C1 segment of cervical spinal cord (tissue), 14 donors: ENCODE measurements around the gene CCDC85C.

Source experiments
- DNase-seq, 14 donors: peaks; one replicate each; lab custom pipeline; 2025; lab: John Stamatoyannopoulos, UW

Gene CCDC85C

GRCh38 chr14:99541677-99542470 is 62.1 kb downstream of the CCDC85C start:
- no peak for DNase-seq

- DNase-seq = no peak
Measured at GRCh38 chr14:99541211-99541610, 62.8 kb downstream of the CCDC85C start.

- no peak for DNase-seq
Measured at GRCh38 chr14:99540196-99541032, 63.6 kb downstream of the CCDC85C start.

GRCh38 chr14:99539491-99539890 is 64.5 kb downstream of the CCDC85C start:
- no peak for DNase-seq

GRCh38 chr14:99538733-99539132 is 65.3 kb downstream of the CCDC85C start:
- no peak for DNase-seq

- DNase-seq = peak in 1 of 14 donors; percentile 14
Measured at GRCh38 chr14:99538275-99538674, 65.7 kb downstream of the CCDC85C start.

- DNase-seq = peak in 1 of 14 donors; percentile 39
Measured at GRCh38 chr14:99537399-99537798, 66.6 kb downstream of the CCDC85C start.

GRCh38 chr14:99535908-99536778 is 67.9 kb downstream of the CCDC85C start:
- DNase-seq = no peak

GRCh38 chr14:99535448-99535847 is 68.6 kb downstream of the CCDC85C start:
- no peak for DNase-seq

GRCh38 chr14:99534863-99535262 is 69.1 kb downstream of the CCDC85C start:
- DNase-seq = peak in 6 of 14 donors; percentile 16 to 68 (median 52)

- DNase-seq = no peak
Measured at GRCh38 chr14:99534333-99534732, 69.7 kb downstream of the CCDC85C start.

GRCh38 chr14:99532310-99532709 is 71.7 kb downstream of the CCDC85C start:
- no peak for DNase-seq

GRCh38 chr14:99531251-99532096 is 72.5 kb downstream of the CCDC85C start:
- no peak for DNase-seq

GRCh38 chr14:99530407-99531155 is 73.4 kb downstream of the CCDC85C start:
- DNase-seq = no peak

GRCh38 chr14:99529899-99530298 is 74.1 kb downstream of the CCDC85C start:
- no peak for DNase-seq

- no peak for DNase-seq
Measured at GRCh38 chr14:99527427-99528076, 76.5 kb downstream of the CCDC85C start.

GRCh38 chr14:99527026-99527425 is 77.0 kb downstream of the CCDC85C start:
- no peak for DNase-seq

GRCh38 chr14:99525699-99526080 is 78.3 kb downstream of the CCDC85C start:
- no peak for DNase-seq
